Fibroblast of mammary gland (primary cell): Measurements from ENCODE around the gene SDR39U1.

Experiments
- DNase-seq: peaks from one replicate; pipeline ENCODE4 v3.0.0-alpha.2; 2010; ENCODE audit warnings: low read depth
- H3K4me3 ChIP-seq: 2 replicates; pipeline ENCODE4 v1.5.1; 2011; ENCODE audit warnings: low read depth, mild to moderate bottlenecking, low read length, moderate library complexity; ENCODE audit not compliant: control insufficient read depth
- CTCF ChIP-seq: conservative IDR thresholded peaks from 2 replicates; pipeline ENCODE4 v1.5.1; 2011; ENCODE audit warnings: low read depth, low read length, inconsistent platforms; ENCODE audit not compliant: control insufficient read depth, insufficient read depth

Gene SDR39U1

GRCh38 chr14:24440606-24441399, 1.8 kb downstream of the SDR39U1 start:
- TF ChIP-seq CTCF: no peak

GRCh38 chr14:24439830-24440605, 2.6 kb downstream of the SDR39U1 start:
- H3K4me3 ChIP-seq: no peak overlapping the region
- no peak for DNase-seq
- TF ChIP-seq CTCF: no peak

More at GRCh38 chr14:24440606-24441399, 1.8 kb downstream of the SDR39U1 start:
- DNase-seq: no peak
- H3K4me3 ChIP-seq: peak overlapping the region; percentile 98

GRCh38 chr14:24439257-24439656, 3.3 kb downstream of the SDR39U1 start:
- TF ChIP-seq CTCF: no peak
- H3K4me3 ChIP-seq: no peak overlapping the region
- no peak for DNase-seq

- no peak for TF ChIP-seq CTCF
- DNase-seq: no peak
- no peak overlapping the region for H3K4me3 ChIP-seq
Measured at GRCh38 chr14:24438223-24439097, 4.1 kb downstream of the SDR39U1 start.

- no peak for DNase-seq
- H3K4me3 ChIP-seq: no peak overlapping the region
- TF ChIP-seq CTCF: no peak
Measured at GRCh38 chr14:24437736-24438067, 4.9 kb downstream of the SDR39U1 start.

GRCh38 chr14:24437020-24437735, 5.4 kb downstream of the SDR39U1 start:
- no peak for TF ChIP-seq CTCF
- no peak overlapping the region for H3K4me3 ChIP-seq
- DNase-seq: no peak
